HG02588 (cell line): ENCODE measurements around the gene RFPL3.

Source experiments
- ATAC-seq: cut with Tn5 transposase; IDR thresholded peaks from one replicate; pipeline ENCODE4 v1.9.1; 2021; ENCODE audit warnings: mild to moderate bottlenecking, moderate library complexity; ENCODE audit not compliant: unreplicated experiment

RFPL3 gene

DNA sequence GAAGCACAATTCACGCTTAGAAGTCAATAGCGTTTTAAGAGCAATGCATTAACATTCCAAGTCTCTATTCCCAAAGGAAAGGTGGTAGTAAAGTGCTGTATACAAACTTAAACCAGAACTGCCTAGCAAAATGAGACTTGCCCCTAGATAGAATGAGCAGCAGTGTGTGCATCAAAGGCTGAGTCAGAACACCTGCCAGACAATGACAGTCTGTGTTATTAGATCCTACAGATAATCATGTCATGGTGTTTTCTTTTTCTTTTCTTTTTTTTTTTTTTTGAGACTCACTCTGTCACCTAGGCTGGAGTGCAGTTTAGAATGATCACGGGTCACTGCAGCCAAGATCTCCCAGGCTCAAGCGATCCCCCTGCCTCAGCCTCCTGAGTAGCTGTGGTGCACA, 52.8 kb downstream of the RFPL3 start:
- no peak for ATAC-seq
